NOMO-1 (cell line): ENCODE results near the gene WBP2.
"Not testable (repeated sequence)": the region's sequence is repeated elsewhere in the genome, so short reads cannot be mapped to it uniquely, and the experiment has no call there.

ENCODE experiments used
- DNase-seq, 2 experiments: peaks; one replicate each; lab custom pipeline; 2025; ENCODE audit not compliant: unreplicated experiment in 2 of 2; lab: John Stamatoyannopoulos, UW

WBP2 gene

DNA sequence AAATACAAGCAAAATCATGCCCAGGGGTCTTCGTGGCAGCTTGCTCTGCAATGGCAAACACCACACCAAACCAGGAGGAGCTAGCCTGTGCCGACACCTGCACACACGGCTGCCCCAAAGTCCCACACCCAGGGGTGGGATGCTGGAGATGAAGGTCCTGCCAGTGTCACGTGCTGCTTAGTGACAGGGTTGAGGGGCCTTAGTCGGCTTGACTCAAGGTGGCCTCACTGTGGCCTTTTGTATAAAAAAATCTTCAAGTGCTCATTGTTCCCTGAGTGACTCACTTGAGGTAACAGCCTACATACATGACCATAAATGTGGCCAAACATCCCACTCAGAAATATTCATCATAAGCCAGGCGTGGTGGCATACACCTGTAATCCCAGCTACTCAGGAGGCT is 34.3 kb upstream of the WBP2 start:
- no peak for DNase-seq

DNA sequence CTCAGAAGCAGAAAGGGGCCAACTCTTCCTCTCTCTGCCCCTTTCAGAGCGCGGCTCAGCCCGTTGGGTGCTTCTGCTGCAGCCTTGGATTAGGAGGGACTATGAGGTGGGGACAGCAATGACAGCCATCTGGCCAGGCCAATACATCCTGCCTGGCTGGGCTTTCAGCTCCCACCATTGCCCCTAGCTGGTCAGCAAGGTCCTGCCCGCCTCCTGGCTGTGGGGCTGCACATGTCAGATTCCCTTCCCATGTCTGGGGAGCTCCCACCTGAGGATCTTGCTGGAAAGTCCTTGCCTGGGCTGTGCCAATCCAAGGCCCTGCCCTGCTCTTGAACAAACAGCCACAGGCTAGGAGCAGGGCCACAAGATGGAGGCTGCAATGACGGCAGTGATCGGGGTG is 33.3 kb upstream of the WBP2 start:
- no peak for DNase-seq

DNA sequence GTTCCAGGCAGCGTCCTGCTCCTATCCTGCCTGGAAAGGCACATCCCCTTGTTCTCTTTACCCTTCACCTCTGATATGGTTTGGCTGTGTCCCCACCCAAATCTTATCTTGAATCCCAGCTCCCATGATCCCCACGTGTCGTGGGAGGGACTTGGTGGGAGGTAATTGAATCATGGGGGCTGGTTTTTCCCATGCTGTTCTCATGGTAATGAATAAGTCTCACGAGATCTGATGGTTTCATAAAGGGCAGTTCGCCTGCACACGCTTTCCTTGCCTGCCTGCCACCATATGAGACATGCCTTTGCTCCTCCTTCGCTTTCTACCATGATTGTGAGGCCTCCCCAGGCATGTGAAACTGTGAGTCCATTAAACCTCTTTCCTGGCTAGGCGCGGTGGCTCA is 30.7 kb upstream of the WBP2 start:
- not testable (repeated sequence) for DNase-seq

DNA sequence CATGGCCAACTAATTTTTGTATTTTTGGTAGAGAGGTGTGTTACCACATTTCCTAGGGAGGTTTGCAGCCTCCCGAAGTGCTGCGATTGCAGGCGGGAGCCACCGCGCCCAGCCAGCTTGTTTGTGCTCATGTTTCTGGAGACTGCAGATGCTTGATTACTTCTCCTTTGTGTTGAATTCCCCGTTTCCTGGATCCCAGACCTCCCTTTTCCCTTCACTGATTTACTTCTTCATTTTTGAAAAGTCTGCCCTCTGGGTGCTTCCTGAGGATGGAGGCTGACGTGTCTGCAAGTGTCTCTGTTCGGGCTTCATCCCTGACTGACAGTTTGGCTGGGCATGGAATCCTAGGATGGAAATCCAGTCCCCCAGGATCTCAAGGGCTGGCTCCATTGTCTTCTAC is 30.3 kb upstream of the WBP2 start:
- no peak for DNase-seq

- DNase-seq = no peak
These were observed 26.7 kb upstream of the WBP2 start for GRCh38 chr17:75881678-75882454.

DNA sequence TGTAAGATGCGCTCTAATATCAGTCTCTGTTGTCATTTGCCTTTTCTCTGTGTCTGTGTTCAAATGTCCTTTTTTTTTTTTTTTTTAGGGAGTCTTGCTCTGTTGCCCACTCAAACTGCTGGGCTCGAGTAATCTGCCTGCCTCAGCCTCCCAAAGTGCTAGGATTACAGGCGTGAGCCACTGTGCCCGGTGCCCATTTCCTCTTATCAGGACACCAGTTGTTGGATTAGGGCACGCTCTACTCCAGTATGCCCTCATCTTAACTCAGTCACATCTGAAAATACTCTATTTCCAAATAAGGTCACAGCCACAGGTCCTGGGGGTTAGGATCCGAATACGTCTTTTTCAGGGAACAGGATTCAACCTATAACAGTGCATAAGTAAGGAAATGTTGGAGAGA is 25.1 kb upstream of the WBP2 start:
- no peak for DNase-seq

GRCh38 chr17:75878174-75878998 is 23.3 kb upstream of the WBP2 start, which contains the start of gene TRIM47:
Gene TRIM47, minus strand, starts transcription at chr17:75878581. Its CDS starts 33 bp downstream, at chr17:75878548.
- peak in 1 of 2 experiments; percentile 7 for DNase-seq

- peak; percentile 63 to 81 for DNase-seq
These were observed 22.6 kb upstream of the WBP2 start for GRCh38 chr17:75877752-75878173.

DNA sequence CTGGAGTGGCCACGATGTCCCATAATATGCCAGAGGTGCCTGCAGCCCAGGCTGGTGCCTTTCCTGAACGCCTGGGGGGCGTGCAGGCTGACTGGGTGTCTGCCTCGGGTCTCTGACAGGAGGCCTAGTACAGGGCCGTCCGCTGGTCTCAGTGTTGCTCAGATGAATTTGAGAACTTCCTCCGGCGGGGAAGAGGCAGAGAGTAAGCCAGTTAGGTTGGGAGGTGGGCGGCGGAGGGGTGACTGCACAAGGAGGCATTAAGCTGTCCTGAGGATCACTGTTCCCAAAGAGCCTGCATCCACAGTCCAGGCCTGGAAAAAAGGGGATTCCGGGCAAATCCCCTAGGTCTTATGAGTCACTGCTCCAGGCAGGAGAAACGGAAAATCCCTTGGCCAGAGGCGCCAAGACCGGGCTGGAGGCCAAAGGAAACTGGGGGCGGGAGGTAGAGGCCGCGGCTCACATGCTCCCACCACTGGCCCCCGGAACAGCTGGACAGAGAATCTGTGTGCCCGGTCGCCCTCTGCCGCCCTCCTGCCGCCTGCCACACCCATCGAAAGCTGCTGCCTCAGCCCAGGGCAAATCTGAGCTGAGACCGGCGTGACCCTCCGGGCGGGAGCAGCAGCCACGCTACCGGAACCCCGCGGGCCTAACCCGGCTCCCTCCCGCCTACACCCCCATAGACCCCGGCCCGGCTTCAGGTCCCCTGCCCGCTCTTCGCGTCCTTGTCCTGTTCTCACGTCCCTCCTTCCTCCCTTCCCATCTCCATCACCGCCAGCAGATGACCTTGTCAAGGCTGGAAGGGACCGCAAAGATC is 22.0 kb upstream of the WBP2 start:
- DNase-seq = no peak

DNA sequence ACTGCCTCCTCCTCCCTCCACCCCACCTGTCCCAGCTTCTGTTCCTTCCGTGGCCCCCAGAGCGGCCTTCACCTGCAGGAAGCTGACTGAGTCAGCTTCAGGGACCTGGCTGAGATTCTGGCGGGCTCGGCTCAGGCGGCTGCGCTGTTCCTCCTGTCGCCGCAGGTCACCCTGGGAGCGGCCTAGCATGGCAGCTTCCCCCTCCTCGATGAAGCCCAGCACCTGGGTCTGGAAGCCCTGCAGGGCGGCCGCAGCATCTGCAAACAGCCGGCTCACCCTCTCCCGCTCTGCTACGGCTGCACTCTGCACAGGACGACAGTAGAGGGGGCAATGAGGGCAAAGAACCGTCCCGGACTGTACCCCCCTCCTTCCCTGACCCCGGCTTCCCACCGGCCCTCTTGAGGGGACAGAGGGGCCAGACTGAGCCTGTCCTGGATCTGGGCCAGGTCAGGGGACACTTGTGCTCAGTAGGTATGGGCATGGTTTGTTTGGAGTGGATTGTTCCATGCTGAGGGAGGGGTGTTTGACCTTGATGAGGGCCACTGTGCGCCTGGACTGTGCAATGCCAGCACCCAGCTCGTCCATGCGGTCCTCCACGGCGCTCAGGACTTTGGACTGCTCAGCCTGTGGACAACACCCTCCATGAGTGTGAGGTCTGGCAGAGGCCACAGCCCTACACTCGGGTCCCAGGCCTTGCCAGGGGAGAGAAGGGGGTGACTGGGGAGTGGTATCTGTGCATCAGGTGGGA is 21.2 kb upstream of the WBP2 start:
- no peak for DNase-seq

- DNase-seq = no peak
These were observed 20.7 kb upstream of the WBP2 start for GRCh38 chr17:75875940-75876189.

- no peak for DNase-seq
These were observed 20.2 kb upstream of the WBP2 start for GRCh38 chr17:75875182-75875939.

- DNase-seq = no peak
These were observed 19.4 kb upstream of the WBP2 start for GRCh38 chr17:75874323-75875181.

GRCh38 chr17:75873587-75874322 is 18.6 kb upstream of the WBP2 start:
- no peak for DNase-seq

DNA sequence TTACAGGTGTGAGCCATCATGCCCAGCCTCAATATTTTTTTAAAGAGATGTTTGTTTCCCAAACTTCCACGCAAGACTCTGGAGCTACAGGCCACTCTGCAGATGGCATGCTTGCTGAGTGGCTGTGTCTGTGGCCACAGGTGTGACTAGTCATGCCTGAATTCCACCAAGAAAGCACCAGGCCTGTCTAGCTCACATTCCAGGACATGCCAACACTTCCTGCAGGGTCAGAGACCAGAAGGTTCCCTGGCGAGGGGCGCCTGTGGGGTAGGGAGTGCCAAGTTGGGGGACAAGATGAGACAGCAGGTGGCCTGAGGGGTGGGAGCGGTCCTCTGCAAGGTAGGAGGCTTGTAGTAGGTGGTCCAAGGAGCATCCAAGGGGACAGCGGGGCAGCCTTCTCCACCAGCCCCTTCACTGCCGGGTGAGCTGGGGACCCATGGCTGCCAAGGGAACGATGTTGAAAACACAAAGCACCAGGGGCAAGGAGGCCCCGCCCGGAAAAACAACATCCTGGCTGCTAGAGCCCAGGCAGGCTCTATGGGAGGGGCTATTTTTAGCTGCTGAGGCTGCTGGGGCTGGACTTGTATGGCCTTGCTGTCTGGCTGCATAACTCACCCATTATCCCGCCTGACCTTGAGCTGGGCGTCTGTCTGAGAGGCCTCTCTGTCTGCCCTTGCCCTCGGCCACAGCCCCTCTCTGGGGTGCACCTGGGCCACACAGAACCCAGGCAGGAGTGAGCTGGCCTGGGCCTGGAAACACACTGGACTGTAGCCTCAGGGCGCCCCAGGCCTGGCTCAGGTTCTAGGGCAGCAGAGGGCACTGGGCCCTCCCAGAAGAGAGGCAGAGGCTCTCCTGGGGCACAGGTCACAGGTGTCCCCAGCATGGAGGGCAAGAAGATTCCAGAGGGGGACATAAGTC is 17.6 kb upstream of the WBP2 start:
- no peak for DNase-seq

DNA sequence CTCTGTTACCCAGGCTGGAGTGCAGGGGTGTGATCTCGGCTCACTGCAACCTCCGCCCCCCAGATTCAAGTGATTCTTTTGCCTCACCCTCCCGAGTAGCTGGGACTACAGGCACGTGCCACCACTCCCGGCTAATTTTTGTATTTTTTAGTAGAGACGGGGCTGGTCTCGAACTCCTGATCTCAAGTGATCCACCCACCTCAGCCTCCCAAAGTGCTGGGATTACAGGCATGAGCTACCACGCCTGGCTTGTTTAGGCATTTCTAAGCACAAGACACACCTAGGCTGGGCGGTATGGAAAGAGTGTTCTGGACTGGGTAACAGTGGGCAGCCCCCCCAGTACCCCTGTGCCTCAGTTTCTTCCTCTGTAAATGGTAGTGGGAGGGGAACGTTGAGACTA is 15.1 kb upstream of the WBP2 start:
- not testable (repeated sequence) for DNase-seq
